Fibroblast of mammary gland (primary cell): ENCODE data around the gene SPACA7.
"Not testable (repeated sequence)": the region's sequence is repeated elsewhere in the genome, so short reads cannot be mapped to it uniquely, and the experiment has no call there.

Experiments used
- DNase-seq: peaks from one replicate; pipeline ENCODE4 v3.0.0-alpha.2; 2010; ENCODE audit warnings: low read depth
- H3K4me3 ChIP-seq: 2 replicates; pipeline ENCODE4 v1.5.1; 2011; ENCODE audit warnings: low read depth, mild to moderate bottlenecking, low read length, moderate library complexity; ENCODE audit not compliant: control insufficient read depth
- CTCF ChIP-seq: conservative IDR thresholded peaks from 2 replicates; pipeline ENCODE4 v1.5.1; 2011; ENCODE audit warnings: low read depth, low read length, inconsistent platforms; ENCODE audit not compliant: control insufficient read depth, insufficient read depth

Gene SPACA7

GRCh38 chr13:112416647-112417046 is 40.5 kb downstream of the SPACA7 start:
- TF ChIP-seq CTCF = no peak
- H3K4me3 ChIP-seq = no peak overlapping the region
- DNase-seq = no peak

- no peak for DNase-seq
- H3K4me3 ChIP-seq = no peak overlapping the region
- no peak for TF ChIP-seq CTCF
Measured at GRCh38 chr13:112417079-112417478, 40.9 kb downstream of the SPACA7 start.

- no peak for DNase-seq
- H3K4me3 ChIP-seq = no peak overlapping the region
- no peak for TF ChIP-seq CTCF
Measured at GRCh38 chr13:112424098-112424497, 47.9 kb downstream of the SPACA7 start.

- DNase-seq = no peak
- TF ChIP-seq CTCF = no peak
- H3K4me3 ChIP-seq = no peak overlapping the region
Measured at GRCh38 chr13:112428704-112429103, 52.5 kb downstream of the SPACA7 start.

- no peak for TF ChIP-seq CTCF
- no peak for DNase-seq
- no peak overlapping the region for H3K4me3 ChIP-seq
Measured at GRCh38 chr13:112431734-112432133, 55.6 kb downstream of the SPACA7 start.

- DNase-seq, H3K4me3 ChIP-seq: not testable (repeated sequence)
Measured at GRCh38 chr13:112432734-112433133, 56.6 kb downstream of the SPACA7 start.

- not testable (repeated sequence) for H3K4me3 ChIP-seq, DNase-seq
Measured at GRCh38 chr13:112433517-112433916, 57.4 kb downstream of the SPACA7 start.

- no peak for TF ChIP-seq CTCF
- H3K4me3 ChIP-seq = no peak overlapping the region
- no peak for DNase-seq
Measured at GRCh38 chr13:112434032-112434431, 57.9 kb downstream of the SPACA7 start.
